H4 (cell line): ENCODE results near the gene PKD1L1. TPM values are rescaled to one million over a fixed set of nuclear protein-coding genes. Genes with fewer than 3 reads are reported as not detected.
"Not testable (repeated sequence)": the region's sequence is repeated elsewhere in the genome, so short reads cannot be mapped to it uniquely, and the experiment has no call there.

Experiments
- DNase-seq: peaks from one replicate; pipeline ENCODE4 v3.0.0-alpha.2; 2015; ENCODE audit warnings: low spot score
- total RNA-seq: library from RNA; depleted of rRNA; stranded (reverse); fragments of >200 nt; shearing (Covaris generic); gene quantifications from 2 replicates; pipeline ENCODE4 v1.2.3, GENCODE V29; 2014

The PKD1L1 gene
- total RNA-seq, 1 experiment from 2014 or later: 0.02 TPM

DNA sequence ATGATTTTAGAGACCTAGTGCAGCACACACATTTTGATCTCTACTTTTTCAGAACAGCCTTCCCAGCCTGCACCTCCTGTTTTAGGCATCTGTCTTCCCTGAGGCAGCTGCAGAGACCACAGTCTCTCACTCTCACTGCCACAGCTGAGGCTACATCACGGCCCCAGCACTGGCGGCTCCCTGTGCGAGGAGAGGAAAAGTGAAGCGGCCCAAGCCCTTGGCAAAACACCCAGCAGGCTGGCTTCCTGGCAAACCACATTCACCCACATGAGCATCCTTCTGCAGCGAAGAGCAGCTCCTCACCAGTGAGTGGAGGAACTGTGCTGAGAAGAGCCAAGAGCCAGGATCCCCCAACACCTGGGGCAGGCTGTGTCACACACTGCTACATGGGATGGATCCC lies 17.2 kb upstream of the PKD1L1 start:
- DNase-seq: no peak

GRCh38 chr7:47962262-47962661 lies 14.0 kb upstream of the PKD1L1 start:
- DNase-seq: no peak

DNA sequence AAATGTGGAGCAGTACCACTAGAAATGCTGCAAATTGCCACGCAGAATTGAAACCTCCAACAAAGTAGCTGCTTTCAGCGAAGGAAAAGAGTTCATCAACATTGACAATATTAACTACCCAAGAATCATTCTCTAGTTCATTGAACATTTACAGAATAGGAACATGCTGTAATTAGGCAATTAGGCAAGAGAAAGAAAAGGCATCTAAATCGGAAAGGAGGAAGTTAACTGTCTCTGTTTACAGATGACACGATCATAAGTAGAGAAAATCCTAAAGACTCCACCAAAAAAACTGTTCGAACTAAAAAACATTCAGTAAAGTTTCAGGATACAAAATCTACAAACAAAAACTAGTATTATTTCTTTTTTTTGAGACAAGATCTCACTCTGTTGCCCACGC lies 8.9 kb upstream of the PKD1L1 start:
- no peak for DNase-seq

DNA sequence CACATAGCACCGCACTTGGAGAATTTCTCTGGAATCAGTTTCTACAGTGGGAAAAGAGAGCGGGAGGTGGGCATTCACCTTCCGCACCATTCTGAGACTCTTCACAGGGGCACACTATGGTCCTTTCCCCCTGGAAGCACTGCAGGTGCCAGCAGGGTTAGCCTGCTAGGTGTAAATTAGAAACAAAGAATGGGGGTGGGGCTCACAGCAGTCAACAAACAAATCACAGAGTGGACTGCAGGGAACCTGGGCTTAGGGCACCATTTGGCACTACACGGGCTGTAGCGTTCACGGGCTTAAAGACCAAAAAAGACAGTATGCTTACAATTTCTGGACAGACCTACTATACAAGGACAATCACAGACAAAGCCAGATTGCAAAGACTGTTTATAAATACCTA lies 8.0 kb upstream of the PKD1L1 start:
- DNase-seq: no peak

- no peak for DNase-seq
These were observed 6.1 kb upstream of the PKD1L1 start for GRCh38 chr7:47954231-47954911.

GRCh38 chr7:47953822-47954221 lies 5.6 kb upstream of the PKD1L1 start:
- no peak for DNase-seq

- DNase-seq: no peak
These were observed 4.0 kb upstream of the PKD1L1 start for GRCh38 chr7:47952224-47952623.

- DNase-seq: no peak
These were observed 3.1 kb upstream of the PKD1L1 start for GRCh38 chr7:47951374-47951773.

GRCh38 chr7:47950714-47951113 lies 2.4 kb upstream of the PKD1L1 start:
- no peak for DNase-seq

DNA sequence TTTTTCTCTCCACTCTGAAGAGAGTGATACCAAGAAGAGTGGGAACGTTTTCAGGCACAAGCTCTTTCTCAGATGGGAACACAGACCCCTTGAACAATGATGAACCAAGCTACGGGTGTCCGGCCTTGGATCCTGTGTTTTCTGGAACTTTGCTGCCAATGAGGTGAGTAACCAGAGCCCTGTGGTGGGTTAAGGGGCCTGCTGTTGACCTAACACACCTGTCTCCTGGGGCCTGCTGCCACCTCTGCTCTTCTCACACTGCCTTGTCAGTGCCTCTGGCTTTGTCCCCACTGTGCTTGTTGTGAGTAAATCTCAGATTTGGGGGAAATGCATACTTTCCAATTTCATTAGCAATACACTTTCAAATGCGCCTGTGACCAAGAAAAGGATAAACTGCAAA lies 1.4 kb upstream of the PKD1L1 start:
- no peak for DNase-seq

GRCh38 chr7:47947355-47947749 lies 914 bp downstream of the PKD1L1 start:
- DNase-seq: no peak

GRCh38 chr7:47946581-47947354 lies 1.5 kb downstream of the PKD1L1 start:
- DNase-seq: no peak

DNA sequence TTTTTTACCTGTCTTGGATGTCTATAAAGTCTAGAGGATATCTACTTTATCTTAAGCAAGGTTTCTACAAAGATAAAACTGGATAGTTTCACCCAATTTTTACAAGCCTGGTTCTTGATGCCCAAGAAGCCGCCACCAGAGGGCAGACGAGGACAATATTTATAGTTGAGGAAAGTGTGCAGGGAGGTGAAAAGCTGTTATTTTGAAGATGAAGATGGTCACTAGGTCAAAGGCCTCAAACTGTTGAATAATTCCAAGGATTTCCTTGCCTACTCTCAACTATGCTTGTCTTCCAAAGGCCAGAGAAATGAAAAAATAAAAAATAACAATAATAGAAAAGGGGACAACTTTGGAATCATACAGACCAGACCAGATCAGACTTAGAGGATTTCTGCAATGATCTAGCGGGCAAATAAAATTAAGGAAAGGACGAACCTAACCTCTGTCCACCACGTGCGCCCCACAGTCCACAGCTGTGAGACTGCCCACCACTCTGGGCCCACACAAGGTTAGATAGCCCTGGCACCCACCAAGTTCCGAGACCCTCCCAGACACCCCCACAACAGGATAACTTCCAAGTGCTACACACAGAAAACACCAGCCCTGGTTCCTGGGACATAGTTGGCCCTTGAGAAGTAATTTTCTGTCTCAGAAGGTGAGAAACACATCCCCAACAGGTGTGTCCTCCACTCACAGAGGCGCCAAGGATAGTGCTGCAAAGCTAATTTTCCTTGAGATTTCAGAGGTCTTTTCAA lies 2.8 kb downstream of the PKD1L1 start:
- DNase-seq: peak; percentile 73

DNA sequence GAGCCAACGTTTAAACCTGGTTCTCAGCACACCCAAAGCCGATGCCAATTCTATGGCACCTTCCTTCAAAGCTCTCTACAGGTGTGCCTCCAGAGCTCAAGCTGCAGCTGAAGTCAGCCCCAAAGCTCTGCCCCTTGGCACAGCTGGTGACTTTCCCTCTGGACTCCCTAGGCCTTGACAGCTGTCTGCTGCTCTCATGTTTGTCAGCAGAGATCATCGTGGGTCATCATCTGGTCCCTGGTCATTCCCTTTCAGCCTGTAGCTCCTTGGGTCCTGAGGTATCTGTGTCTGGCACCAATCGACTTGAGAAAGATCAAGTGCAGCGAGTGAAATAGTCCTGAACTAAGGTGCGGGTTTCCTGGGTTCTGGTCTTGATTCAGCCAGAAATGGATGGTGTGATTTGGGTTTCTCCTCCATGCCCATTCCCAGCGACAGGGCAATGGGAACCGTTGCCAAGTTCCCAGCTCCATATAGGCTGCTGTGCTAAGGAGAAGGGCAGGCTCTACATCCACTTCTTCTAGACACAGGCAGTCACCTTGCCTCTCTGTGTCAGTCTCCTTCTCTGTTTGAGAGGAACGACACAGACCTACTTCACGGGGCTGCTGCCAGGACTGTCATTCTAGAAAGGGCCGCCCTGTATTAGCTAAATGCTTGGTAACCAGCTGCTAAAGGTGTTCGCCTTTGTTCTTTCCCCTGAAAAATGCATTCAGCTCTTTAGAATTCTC lies 3.6 kb downstream of the PKD1L1 start:
- DNase-seq: no peak

GRCh38 chr7:47943676-47944474 lies 4.4 kb downstream of the PKD1L1 start:
- no peak for DNase-seq

DNA sequence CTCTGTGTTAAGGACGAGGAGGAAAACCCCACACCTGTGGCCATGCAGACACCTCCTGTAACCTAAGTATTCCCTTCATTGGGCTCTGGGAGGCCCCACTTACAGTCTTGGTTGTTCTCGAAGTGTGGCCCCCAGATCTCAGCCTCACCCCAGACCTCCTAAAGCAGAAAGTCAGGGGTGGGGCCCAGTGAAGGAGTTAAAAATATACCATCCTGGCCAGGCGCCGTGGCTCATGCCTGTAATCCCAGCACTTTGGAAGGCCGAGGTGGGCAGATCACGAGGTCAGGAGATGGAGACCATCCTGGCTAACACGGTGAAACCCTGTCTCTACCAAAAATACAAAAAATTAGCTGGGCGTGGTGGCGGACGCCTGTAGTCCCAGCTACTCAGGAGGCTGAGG lies 5.6 kb downstream of the PKD1L1 start:
- not testable (repeated sequence) for DNase-seq

- no peak for DNase-seq
These were observed 6.1 kb downstream of the PKD1L1 start for GRCh38 chr7:47942132-47942531.

DNA sequence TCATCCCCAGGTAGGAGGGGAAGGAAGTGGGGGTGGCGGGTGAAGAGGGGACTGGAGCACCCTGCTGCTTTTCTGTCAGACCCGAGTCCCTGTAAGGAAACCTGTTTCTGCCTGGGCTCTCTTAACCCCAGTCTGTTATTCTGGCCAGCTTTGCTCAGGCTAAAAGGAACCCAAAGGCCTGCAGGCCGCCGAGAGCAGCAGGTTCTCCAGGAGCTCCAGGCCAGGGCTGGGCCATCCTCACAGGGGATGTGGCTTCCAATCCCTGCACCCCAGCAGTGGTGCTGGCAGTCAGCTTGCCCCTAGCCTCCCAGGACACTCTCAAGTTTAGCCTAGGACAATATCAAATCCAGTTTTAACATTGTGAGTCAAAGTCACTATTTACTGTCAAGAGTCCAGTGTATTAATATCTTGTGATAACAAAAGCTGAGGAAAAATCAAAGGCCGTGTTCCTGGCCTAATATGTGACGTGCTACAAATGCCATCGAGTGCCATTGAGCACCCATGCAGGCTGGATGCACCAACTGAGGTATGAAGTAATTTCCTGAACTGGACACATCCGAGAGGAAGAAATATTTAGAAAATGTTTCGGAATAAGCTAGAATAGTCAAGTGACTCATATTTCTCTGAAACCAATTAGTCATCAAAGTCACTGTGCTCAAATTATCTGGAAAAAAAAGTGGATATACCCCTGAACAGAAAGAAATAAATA lies 7.0 kb downstream of the PKD1L1 start:
- DNase-seq: peak; percentile 55

GRCh38 chr7:47940088-47941013 lies 7.9 kb downstream of the PKD1L1 start:
- no peak for DNase-seq
